Measurements from ENCODE around the gene DHRS1.

DHRS1 gene

GRCh38 chr14:24282736-24283135 lies 16.8 kb downstream of the DHRS1 start:
- no peak for DNase-seq (ENCODE audit: low read depth, low spot score)

DNA sequence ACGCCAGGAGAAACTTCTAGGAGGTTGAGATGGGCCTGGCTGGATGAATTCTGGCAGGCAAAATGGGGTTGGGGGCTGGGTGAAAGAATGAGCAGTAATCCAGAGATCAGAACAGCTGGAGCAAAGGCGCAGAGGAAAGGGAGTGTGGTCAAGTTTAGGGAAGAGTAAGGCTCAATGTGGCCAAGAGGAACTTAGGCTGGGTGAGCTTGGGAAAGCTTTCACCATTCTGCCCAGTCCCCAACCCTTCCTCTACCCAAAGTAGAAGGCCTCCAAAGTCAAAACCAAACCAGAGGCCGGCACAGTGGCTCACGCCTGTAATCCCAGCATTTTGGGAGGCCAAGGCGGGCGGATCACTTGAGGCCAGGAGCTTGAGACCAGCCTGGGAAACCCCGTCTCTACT lies 17.9 kb downstream of the DHRS1 start:
- no peak for DNase-seq (ENCODE audit: low read depth, low spot score)

GRCh38 chr14:24280797-24281460 lies 18.7 kb downstream of the DHRS1 start:
- no peak for DNase-seq (ENCODE audit: low read depth, low spot score)

DNA sequence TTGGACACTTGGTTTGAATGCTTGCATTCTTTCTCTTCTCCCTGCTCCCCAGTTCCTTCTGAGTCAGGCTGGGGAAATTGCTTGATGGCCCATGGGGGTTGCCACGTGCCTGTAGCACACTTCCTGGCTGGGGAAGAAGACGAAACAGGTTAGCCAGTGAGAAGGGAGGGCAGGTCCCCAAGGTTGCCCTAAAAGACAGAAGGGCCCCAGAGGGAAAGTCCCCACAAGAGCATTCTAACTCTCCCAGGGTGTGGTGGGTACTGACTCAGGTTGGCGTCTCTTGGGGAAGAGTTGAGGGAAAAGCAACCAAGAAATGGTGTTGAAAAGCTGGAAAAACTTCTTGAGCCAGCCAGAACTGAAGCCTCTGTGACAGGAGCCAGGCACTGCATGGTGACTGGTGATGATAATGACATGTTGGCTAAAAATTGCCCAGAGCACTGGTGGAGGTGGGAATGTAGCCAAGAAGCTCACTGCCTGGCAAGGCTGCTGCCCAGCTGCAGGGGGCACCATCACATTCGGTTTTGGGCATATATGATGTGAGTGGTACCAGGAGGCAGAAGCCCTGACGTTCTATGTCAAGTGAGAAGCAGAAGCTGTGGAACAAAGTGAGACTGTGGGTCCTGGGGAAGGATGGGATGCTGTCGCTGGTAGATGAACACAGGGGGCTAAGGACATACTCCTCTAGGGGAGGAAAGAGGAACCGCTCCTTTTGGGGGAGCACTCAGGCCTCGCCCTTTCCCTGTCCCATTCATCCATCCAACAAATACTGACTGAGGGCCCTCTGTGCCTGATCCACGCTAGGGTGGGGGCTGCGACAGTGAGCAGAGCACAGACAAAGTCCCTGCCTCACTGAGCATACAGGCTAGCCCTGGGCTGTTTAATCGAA lies 20.0 kb downstream of the DHRS1 start:
- no peak for DNase-seq (ENCODE audit: low read depth, low spot score)

DNA sequence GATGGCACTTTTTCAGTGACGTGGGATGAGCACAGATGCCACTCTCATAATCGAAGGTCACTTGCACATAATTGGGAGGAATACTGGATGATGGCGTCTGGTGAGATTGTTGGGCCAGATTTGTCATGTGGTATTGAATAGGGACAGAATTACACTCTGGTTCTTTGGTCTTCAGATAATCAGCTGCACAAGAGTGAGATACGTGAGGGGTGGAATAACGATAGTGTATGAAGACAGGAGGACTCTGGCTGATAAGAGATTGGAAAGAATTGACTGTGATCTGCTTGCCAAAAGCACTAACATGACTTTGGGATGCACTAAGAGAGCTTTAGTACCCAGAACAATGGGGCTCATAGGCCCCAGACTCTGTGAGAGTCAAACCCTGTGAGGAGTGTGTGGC lies 21.2 kb downstream of the DHRS1 start:
- no peak for DNase-seq (ENCODE audit: low read depth, low spot score)

- no peak for DNase-seq (ENCODE audit: low read depth, low spot score)
Measured at GRCh38 chr14:24277606-24278321, 21.8 kb downstream of the DHRS1 start.

DNA sequence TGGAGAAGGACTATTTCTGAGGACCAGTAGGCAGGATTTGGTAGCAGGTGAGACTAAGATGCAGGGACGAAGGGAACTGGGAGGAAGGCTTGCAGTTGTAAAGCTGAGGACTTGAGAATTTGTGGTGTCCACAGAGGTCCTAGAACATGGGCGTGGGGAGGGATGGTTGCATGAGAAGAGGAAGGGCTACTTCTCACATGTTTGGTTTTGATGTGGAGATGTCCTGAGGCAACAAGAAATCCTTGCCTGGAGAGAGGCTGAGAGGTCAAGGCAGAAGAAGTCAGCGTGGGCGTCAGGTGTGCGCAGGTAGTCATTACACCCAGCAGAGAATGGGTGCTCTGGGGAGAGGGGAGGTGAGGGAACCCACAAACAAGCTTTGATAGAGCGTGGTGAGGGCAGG lies 22.5 kb downstream of the DHRS1 start:
- no peak for DNase-seq (ENCODE audit: low read depth, low spot score)

DNA sequence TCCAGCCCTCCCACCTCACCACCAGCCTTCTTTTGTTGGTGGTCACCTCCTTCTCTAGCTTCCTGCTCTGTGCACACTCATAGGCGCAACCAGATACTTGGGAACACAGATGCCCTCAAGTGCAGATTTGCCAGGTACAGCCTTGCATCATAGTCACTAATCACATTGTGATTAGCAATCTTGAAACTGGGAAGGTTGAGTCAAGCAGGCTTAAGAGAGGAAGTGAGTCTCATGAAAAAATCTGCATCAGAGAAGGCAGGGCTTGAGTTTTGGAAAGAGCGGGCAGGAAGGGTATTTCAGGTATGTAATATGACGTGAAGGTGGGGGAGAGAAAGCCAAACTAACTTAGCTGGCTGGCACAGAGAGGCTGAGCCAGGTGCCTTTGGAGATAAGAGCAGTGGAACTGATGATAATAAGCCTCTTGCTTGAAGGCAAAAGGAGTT lies 25.5 kb downstream of the DHRS1 start:
- no peak for DNase-seq (ENCODE audit: low read depth, low spot score)

DNA sequence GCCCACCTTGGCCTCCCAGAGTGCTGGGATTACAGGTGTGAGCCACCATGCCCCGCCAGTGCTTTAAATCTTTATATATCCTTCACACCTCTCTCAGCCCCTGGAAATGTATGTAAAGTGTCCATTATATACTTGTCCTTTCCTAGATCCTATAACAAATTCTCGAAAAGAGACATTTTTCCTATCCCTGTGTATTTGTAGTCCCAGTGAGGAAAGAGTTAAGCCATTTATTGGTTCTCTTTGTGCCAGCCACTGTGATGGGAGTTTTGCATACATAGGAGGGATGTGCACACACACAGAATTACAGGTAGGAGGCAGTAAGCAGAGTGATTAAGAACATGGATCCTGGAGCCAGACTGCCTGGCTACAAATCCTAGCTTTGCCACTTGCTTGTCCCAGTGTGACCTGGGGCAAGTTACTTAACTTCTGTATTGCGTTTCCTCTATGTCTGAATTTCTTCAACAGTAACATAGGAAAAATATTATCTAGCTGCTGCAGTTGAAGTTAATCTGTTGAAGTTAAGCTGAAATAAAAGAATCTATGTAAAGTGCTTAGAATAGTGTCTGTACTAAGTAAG lies 26.1 kb downstream of the DHRS1 start:
- DNase-seq (ENCODE audit: low read depth, low spot score): no peak

GRCh38 chr14:24272467-24272866 lies 27.1 kb downstream of the DHRS1 start:
- no peak for DNase-seq (ENCODE audit: low read depth, low spot score)

GRCh38 chr14:24271834-24272263 lies 27.7 kb downstream of the DHRS1 start:
- no peak for DNase-seq (ENCODE audit: low read depth, low spot score)

DNA sequence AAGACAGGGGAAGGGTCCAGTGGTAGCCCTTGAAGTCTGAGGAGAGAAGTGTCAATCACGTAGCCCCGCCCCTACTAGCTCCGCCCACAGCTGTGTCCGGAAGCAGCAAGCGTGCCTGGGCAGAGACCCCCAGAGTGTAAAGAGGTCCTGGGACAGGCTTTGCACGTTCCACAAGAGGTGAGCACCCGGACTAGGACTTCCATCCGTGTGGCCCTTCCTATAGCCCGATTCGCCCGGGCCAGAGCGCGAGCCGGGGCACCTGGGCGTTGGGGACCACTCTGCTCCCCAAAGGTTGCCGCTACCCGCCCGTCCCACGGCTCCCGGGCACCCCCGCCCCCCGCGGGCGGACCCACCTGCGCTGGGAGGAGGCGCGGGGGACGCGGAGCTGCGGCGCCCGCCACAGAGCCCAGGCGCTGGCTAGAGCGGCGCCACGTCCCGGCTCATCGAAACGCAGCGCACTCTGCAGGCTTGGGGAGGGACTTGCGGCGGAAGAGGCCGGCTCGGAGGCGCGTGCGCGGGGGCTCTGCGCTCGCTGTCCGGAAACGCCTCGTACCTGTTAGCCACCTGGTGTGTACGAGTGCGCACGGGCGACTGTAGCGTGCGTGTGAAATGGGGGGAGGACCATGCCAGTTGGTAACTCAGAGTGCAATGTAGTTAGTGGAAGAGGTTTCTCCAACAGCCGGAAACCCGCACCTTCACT lies 28.3 kb downstream of the DHRS1 start, which contains the start of gene RABGGTA:
TSS of gene RABGGTA (minus strand) at position 464 of the 700 bp plus-strand sequence. CDS start 482 bp downstream, outside the sequence.
- DNase-seq (ENCODE audit: low read depth, low spot score): peak; percentile 57

GRCh38 chr14:24270537-24271133 lies 28.9 kb downstream of the DHRS1 start:
- DNase-seq (ENCODE audit: low read depth, low spot score): no peak

- DNase-seq (ENCODE audit: low read depth, low spot score): no peak
Measured at GRCh38 chr14:24269910-24270536, 29.6 kb downstream of the DHRS1 start.

- DNase-seq (ENCODE audit: low read depth, low spot score): no peak
Measured at GRCh38 chr14:24269368-24269767, 30.2 kb downstream of the DHRS1 start.

DNA sequence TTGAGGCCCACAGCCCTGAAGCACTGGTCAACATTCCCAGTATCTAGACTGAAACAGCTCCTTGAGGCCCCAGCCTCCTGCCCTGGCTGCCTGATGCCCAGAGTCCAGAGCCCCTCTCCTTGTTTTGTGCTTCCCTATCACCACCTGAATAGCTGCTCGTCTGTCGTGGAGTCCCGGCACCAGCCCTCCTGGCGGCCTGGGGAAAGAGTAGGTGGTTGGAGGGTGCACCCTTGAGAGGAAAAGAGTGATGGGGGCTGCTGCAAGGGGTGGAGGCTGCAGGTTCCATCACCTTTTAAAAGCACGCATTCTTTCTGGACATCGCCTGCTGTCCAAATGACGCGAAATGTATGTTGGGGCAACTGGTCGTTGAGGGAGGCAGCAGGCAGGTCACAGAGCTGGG lies 31.4 kb downstream of the DHRS1 start:
- no peak for DNase-seq (ENCODE audit: low read depth, low spot score)

- no peak for DNase-seq (ENCODE audit: low read depth, low spot score)
Measured at GRCh38 chr14:24267516-24267915, 32.1 kb downstream of the DHRS1 start.

GRCh38 chr14:24266344-24267244 lies 33.0 kb downstream of the DHRS1 start:
- DNase-seq (ENCODE audit: low read depth, low spot score): no peak

GRCh38 chr14:24264298-24264697 lies 35.3 kb downstream of the DHRS1 start:
- DNase-seq (ENCODE audit: low read depth, low spot score): no peak

Data from smooth muscle cell of the brain vasculature (primary cell).